Activated CD8-positive, alpha-beta T cell treated with anti-CD3 and anti-CD28 coated beads, Interleukin-2, amount 10 ng/mL, durations not matched to agents 7 days and 5 days (primary cell): ENCODE results near the gene C1orf87. TPM values are rescaled to one million over a fixed set of nuclear protein-coding genes. Genes with fewer than 3 reads are reported as not detected.
A peak's percentile ranks its signal among the peaks of the same experiment; 100 is the strongest.

Experiments
- ATAC-seq: fragments of 150-1000 bp; cut with Tn5 transposase; one replicate; pipeline ENCODE4 v1.10.0; 2021; ENCODE audit warnings: moderate library complexity
- CTCF ChIA-PET: fragments of 350-600 bp; sonication (Branson Sonifier 250); formaldehyde crosslinking; loops from one replicate; lab custom pipeline; 2021; ENCODE audit warnings: antibody characterized with exemption; lab: Charles Lee
- POLR2A ChIA-PET: fragments of 350-600 bp; sonication (Branson Sonifier 250); formaldehyde crosslinking; loops from one replicate; lab custom pipeline; 2021; ENCODE audit warnings: antibody characterized with exemption; lab: Charles Lee
- DNase-seq: peaks from one replicate; pipeline ENCODE4 v3.0.0-alpha.2; 2020
- H3K27ac Mint-ChIP-seq: one replicate; pipeline ENCODE4 v1.8.0; 2021; ENCODE audit warnings: mild to moderate bottlenecking, mixed read lengths
- H3K27me3 Mint-ChIP-seq: one replicate; pipeline ENCODE4 v1.8.0; 2021; ENCODE audit warnings: low read depth, mixed read lengths
- H3K36me3 Mint-ChIP-seq: one replicate; pipeline ENCODE4 v1.8.0; 2021; ENCODE audit warnings: low read depth, mixed read lengths
- H3K4me1 Mint-ChIP-seq: one replicate; pipeline ENCODE4 v1.8.0; 2021; ENCODE audit warnings: low read depth, mixed read lengths
- H3K4me3 Mint-ChIP-seq: one replicate; pipeline ENCODE4 v1.8.0; 2021; ENCODE audit warnings: mild to moderate bottlenecking, mixed read lengths
- H3K9me3 Mint-ChIP-seq: one replicate; pipeline ENCODE4 v1.8.0; 2022; ENCODE audit warnings: mixed read lengths; ENCODE audit not compliant: insufficient read depth
- total RNA-seq, 2 experiments: library from RNA; stranded (reverse); gene quantifications; one replicate each; pipeline ENCODE4 v1.2.3, GENCODE V29; 2021

The C1orf87 gene
- total RNA-seq, 2 experiments from 2014 or later = not detected

GRCh38 chr1:59967780-59968179, 105.8 kb downstream of the C1orf87 start:
- CTCF ChIA-PET = interaction anchor here (1.1 to 4.4 kb wide), 3 partner anchors 8 to 162 kb away, joined by 3 to 19 read pairs (median 3); no protein-coding TSS in a partner anchor

GRCh38 chr1:59967141-59967697, 106.4 kb downstream of the C1orf87 start:
- Mint-ChIP-seq H3K4me3 (no peak overlapping the region), H3K27ac (no peak overlapping the region), H3K9me3 (no peaks in the 10 kb centered on the region), H3K36me3 (no peaks in the 10 kb centered on the region), H3K4me1 (peaks cover 2% of the 10 kb centered on the region), H3K27me3 (peaks cover 3% of the 10 kb centered on the region)
- ChIA-PET CTCF (interaction anchor here (1.2 to 4.4 kb wide), 3 partner anchors 9 to 20 kb away, joined by 3 to 19 read pairs (median 14); no protein-coding TSS in a partner anchor), POLR2A (no interaction called here)
- ATAC-seq (no peak), DNase-seq (no peak)

More at GRCh38 chr1:59967780-59968179, 105.8 kb downstream of the C1orf87 start:
- H3K4me1 Mint-ChIP-seq = peaks cover 2% of the 10 kb centered on the region
- no peak for ATAC-seq
- POLR2A ChIA-PET = no interaction called here
- no peaks in the 10 kb centered on the region for H3K9me3 Mint-ChIP-seq
- H3K4me3 Mint-ChIP-seq = no peak overlapping the region
- no peak for DNase-seq
- no peak overlapping the region for H3K27ac Mint-ChIP-seq
- H3K36me3 Mint-ChIP-seq = no peaks in the 10 kb centered on the region
- peaks cover under 1% of the 10 kb centered on the region for H3K27me3 Mint-ChIP-seq

GRCh38 chr1:59952065-59952464, 121.5 kb downstream of the C1orf87 start:
- DNase-seq = no peak
- Mint-ChIP-seq H3K4me3 (no peak overlapping the region), H3K36me3 (no peaks in the 10 kb centered on the region), H3K4me1 (no peaks in the 10 kb centered on the region), H3K9me3 (no peaks in the 10 kb centered on the region), H3K27ac (no peak overlapping the region), H3K27me3 (no peaks in the 10 kb centered on the region)
- ATAC-seq = no peak
- CTCF ChIA-PET = interaction anchor here (1.7 kb wide), 1 partner anchor 50 kb away, joined by 4 read pairs; no protein-coding TSS in a partner anchor
- POLR2A ChIA-PET = interaction anchor here (0.6 kb wide), 1 partner anchor 11 kb away, joined by 3 read pairs; no protein-coding TSS in a partner anchor

- Mint-ChIP-seq H3K4me3 (no peak overlapping the region), H3K27ac (no peak overlapping the region), H3K4me1 (no peaks in the 10 kb centered on the region), H3K9me3 (no peaks in the 10 kb centered on the region), H3K27me3 (no peaks in the 10 kb centered on the region), H3K36me3 (no peaks in the 10 kb centered on the region)
- CTCF ChIA-PET = interaction anchor here (1.4 to 2.2 kb wide), 3 partner anchors 47 to 71 kb away, joined by 4 to 11 read pairs (median 9); no protein-coding TSS in a partner anchor
- DNase-seq (no peak), ATAC-seq (no peak)
- POLR2A ChIA-PET = no interaction called here
Observed at GRCh38 chr1:59949648-59950047, 123.9 kb downstream of the C1orf87 start.

GRCh38 chr1:59948990-59949389, 124.6 kb downstream of the C1orf87 start:
- ChIA-PET CTCF (interaction anchor here (1.4 to 2.2 kb wide), 3 partner anchors 46 to 70 kb away, joined by 4 to 11 read pairs (median 9); no protein-coding TSS in a partner anchor), POLR2A (no interaction called here)
- DNase-seq (no peak), ATAC-seq (no peak)
- Mint-ChIP-seq H3K9me3 (no peaks in the 10 kb centered on the region), H3K4me3 (no peak overlapping the region), H3K27me3 (no peaks in the 10 kb centered on the region), H3K27ac (no peak overlapping the region), H3K4me1 (no peaks in the 10 kb centered on the region), H3K36me3 (no peaks in the 10 kb centered on the region)

GRCh38 chr1:59947047-59947938, 126.3 kb downstream of the C1orf87 start:
- Mint-ChIP-seq H3K27ac (no peak overlapping the region), H3K27me3 (peaks cover 6% of the 10 kb centered on the region), H3K4me3 (no peak overlapping the region), H3K36me3 (no peaks in the 10 kb centered on the region), H3K4me1 (no peaks in the 10 kb centered on the region), H3K9me3 (no peaks in the 10 kb centered on the region)
- DNase-seq (peak; percentile 71), ATAC-seq (peak; percentile 86)
- ChIA-PET POLR2A (interaction anchor here (0.6 kb wide), 1 partner anchor 68 kb away, joined by 3 read pairs; no protein-coding TSS in a partner anchor), CTCF (interaction anchor here (0.6 to 2.8 kb wide), 45 partner anchors 9 to 270 kb away, joined by 3 to 108 read pairs (median 5); no protein-coding TSS in a partner anchor)

GRCh38 chr1:59945790-59946189, 127.8 kb downstream of the C1orf87 start:
- ATAC-seq (no peak), DNase-seq (no peak)
- H3K36me3 Mint-ChIP-seq = no peaks in the 10 kb centered on the region
- H3K27me3 Mint-ChIP-seq = peaks cover 9% of the 10 kb centered on the region
- no peak overlapping the region for H3K27ac Mint-ChIP-seq
- ChIA-PET POLR2A (no interaction called here), CTCF (interaction anchor here (2.4 to 2.8 kb wide), 3 partner anchors 19 to 66 kb away, joined by 14 to 108 read pairs (median 51); no protein-coding TSS in a partner anchor)
- H3K4me3 Mint-ChIP-seq = no peak overlapping the region
- H3K4me1 Mint-ChIP-seq = no peaks in the 10 kb centered on the region
- no peaks in the 10 kb centered on the region for H3K9me3 Mint-ChIP-seq

Other genes with a start within 250 kb of the C1orf87 start
- 1 to 10 TPM; 2.7 to 3.1 TPM for gene CYP2J2, start 147.0 kb downstream of the C1orf87 start, total RNA-seq